ENCODE measurements around the gene SPOPL. TPM values are rescaled to one million over a fixed set of nuclear protein-coding genes. Genes with fewer than 3 reads are reported as not detected.
"Not testable (repeated sequence)": the region's sequence is repeated elsewhere in the genome, so short reads cannot be mapped to it uniquely, and the experiment has no call there.

Gene SPOPL
- total and polyA plus RNA-seq, 9 donors, result 8.3 to 12.6 (median 11.1) TPM

DNA sequence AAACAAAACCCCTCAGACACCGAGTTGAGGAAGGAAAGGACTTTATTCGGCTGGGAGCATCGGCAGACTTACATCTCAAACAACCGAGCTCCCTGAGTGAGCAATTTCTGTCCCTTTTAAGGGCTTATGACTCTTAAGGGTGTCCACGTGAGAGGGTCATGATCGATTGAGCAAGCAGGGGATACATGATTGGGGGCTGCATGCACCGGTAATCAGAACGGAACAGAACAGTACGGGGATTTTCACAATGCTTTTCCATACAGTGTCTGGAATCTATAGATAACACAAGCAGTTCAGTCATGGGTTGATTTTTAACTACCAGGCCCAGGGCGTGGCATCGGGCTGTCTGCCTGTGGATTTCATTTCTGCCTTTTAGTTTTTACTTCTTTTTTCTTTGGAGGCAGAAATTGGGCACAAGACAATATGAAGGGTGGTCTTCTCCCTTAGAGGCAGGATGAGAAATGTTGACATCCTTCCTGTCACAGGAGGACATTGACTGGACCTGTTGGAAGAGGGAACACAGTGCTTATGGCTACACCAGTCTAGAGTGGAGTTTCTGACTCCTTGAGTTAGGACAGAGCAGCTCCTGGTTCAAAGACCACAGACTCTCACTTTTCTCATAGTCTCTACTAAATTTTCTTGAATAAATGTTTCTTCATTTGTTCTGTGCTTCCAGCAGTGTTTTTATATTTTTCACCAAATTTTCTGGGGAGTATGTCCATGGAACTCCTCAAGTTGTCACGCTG, 35.8 kb downstream of the SPOPL start:
- H3K27me3 ChIP-seq (ENCODE audit: control insufficient read depth, insufficient read depth, low read length), result no peaks in the 10 kb centered on the region
- no peak for DNase-seq

DNA sequence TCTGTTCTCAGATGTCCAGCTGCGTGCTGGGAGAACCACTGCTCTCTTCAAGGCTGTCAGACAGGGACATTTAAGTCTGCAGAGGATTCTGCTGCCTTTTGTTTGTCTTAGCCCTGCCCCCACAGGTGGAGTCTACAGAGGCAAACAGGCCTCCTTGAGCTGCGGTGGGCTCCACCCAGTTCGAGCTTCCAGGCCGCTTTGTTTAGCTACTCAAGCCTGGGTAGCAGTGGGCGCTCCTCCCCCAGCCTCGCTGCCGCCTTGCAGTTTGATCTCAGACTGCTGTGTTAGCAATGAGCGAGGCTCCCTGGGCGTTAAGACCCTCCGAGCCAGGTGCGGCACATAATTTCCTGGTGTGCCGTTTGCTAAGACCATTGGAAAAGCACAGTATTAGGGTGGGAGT, 42.6 kb downstream of the SPOPL start:
- not testable (repeated sequence) for H3K27me3 ChIP-seq (ENCODE audit: control insufficient read depth, insufficient read depth, low read length); H3K27ac ChIP-seq (ENCODE audit: low read length); H3K4me3 ChIP-seq (ENCODE audit: low read length); H3K36me3 ChIP-seq (ENCODE audit: control insufficient read depth, insufficient read depth, low read length); H3K9me3 ChIP-seq (replicated peaks; ENCODE audit: control insufficient read depth, low read depth, low read length); DNase-seq; H3K4me1 ChIP-seq (ENCODE audit: control insufficient read depth, insufficient read depth, low read length)
- WGBS (ENCODE audit: insufficient coverage), result 95% methylated on average over 9 of the region's 12 CpGs

More for the DNA sequence above, 35.8 kb downstream of the SPOPL start:
- Histone ChIP-seq H3K9me3 (replicated peaks; ENCODE audit: control insufficient read depth, low read depth, low read length) (peaks cover 14% of the 10 kb centered on the region), H3K4me1 (ENCODE audit: control insufficient read depth, insufficient read depth, low read length) (no peaks in the 10 kb centered on the region), H3K4me3 (ENCODE audit: low read length) (no peak overlapping the region), H3K27ac (ENCODE audit: low read length) (no peak overlapping the region), H3K36me3 (ENCODE audit: control insufficient read depth, insufficient read depth, low read length) (peaks cover 13% of the 10 kb centered on the region)
- 98% methylated on average over 7 of the region's 12 CpGs for WGBS (ENCODE audit: insufficient coverage)

DNA sequence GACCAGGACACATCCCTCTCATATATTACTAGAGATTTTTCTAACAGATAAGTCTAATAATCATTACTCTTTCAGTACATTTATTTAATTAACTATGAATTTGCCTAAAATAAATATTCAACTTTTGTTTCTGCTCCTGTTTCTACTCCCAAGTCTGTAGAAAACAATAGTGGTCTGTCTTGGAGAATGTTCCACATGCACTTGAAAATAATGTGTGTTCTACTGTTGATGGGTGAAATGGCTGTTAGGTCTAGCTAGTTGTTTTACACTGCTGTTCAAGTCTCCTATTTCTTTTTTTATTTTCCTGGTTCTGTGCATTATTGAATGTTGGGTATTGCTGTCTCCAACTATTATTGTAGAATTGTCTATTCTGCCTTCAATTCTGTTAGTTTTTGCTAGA, 47.2 kb downstream of the SPOPL start:
- Histone ChIP-seq H3K9me3 (replicated peaks; ENCODE audit: control insufficient read depth, low read depth, low read length) (peaks cover 3% of the 10 kb centered on the region), H3K4me3 (ENCODE audit: low read length) (no peak overlapping the region), H3K36me3 (ENCODE audit: control insufficient read depth, insufficient read depth, low read length) (peaks cover 3% of the 10 kb centered on the region), H3K27me3 (ENCODE audit: control insufficient read depth, insufficient read depth, low read length) (no peaks in the 10 kb centered on the region), H3K4me1 (ENCODE audit: control insufficient read depth, insufficient read depth, low read length) (no peaks in the 10 kb centered on the region), H3K27ac (ENCODE audit: low read length) (no peak overlapping the region)
- DNase-seq, result no peak

DNA sequence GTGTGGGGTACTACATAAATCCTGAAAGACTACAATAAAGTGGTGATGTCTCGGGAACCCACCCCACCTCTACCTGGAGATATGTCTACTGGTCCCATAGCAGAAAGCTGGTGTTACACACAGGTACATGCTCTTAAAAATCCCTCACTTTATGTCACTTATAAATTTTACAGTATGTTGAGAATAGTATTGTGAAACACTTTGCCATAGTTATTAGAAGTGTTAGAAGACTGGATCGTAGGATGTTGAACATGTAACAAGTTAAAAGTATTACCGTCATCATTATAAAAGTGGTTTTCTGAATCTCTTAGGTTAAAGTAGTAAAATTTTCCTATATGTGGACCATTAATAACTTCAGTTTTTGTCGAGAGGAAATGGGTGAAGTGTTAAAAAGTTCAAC, 48.6 kb downstream of the SPOPL start:
- no peaks in the 10 kb centered on the region for H3K4me1 ChIP-seq (ENCODE audit: control insufficient read depth, insufficient read depth, low read length)
- H3K27me3 ChIP-seq (ENCODE audit: control insufficient read depth, insufficient read depth, low read length), result no peaks in the 10 kb centered on the region
- DNase-seq, result no peak
- H3K27ac ChIP-seq (ENCODE audit: low read length), result no peak overlapping the region
- no peaks in the 10 kb centered on the region for H3K9me3 ChIP-seq (replicated peaks; ENCODE audit: control insufficient read depth, low read depth, low read length)
- H3K36me3 ChIP-seq (ENCODE audit: control insufficient read depth, insufficient read depth, low read length), result peaks cover 9% of the 10 kb centered on the region
- no peak overlapping the region for H3K4me3 ChIP-seq (ENCODE audit: low read length)
- no CpG with 5 or more reads among the region's 4 CpGs for WGBS (ENCODE audit: insufficient coverage)

DNA sequence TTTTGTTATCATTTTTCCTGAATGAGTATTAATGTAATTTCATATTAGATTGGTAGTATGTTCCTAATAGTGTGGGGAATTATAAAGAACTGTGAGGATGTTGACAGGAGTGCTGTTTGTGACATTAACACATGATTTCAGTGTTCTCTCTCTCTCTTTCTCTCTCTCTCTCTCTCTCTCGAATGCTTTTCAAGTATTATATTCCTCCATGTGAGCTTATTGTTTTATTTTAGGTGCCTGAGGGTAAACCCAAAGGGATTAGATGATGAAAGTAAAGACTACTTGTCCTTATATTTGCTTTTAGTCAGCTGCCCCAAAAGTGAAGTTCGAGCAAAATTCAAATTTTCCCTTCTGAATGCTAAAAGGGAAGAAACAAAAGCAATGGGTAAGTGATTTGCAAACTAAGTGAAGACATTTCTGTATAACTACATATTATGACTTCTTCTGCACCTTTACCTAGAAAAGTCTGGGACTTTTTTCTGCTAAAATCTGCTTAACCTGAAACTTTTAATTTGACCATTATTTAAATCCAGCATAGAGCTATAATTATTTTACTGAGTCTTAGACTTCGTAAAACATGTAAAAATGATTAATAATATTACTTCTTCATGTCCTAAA, 49.2 kb downstream of the SPOPL start:
- no peaks in the 10 kb centered on the region for H3K4me1 ChIP-seq (ENCODE audit: control insufficient read depth, insufficient read depth, low read length)
- no peak overlapping the region for H3K27ac ChIP-seq (ENCODE audit: low read length)
- H3K4me3 ChIP-seq (ENCODE audit: low read length), result no peak overlapping the region
- no peak for DNase-seq
- no peaks in the 10 kb centered on the region for H3K9me3 ChIP-seq (replicated peaks; ENCODE audit: control insufficient read depth, low read depth, low read length)
- peaks cover 9% of the 10 kb centered on the region for H3K36me3 ChIP-seq (ENCODE audit: control insufficient read depth, insufficient read depth, low read length)
- no peaks in the 10 kb centered on the region for H3K27me3 ChIP-seq (ENCODE audit: control insufficient read depth, insufficient read depth, low read length)
- WGBS (ENCODE audit: insufficient coverage), result no CpG with 5 or more reads among the region's 3 CpGs

DNA sequence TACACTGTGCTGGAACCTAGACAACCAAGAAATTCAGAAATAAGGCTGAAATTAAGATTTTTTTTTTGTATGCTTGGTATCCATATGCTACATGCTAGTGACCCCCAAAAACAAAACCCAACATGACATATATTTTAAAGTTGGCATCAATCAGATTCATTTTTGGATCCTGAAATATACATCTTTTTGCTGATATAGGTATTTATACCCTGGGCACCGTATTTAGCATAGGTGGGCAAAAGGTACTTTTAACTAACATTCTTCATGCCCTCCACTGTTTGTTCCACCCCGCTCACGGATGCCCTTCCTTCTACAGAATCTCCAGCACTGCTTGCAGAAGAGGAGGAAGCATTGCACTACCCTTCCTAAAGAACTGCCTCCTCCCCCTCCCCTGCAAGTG, 52.6 kb downstream of the SPOPL start:
- peaks cover 9% of the 10 kb centered on the region for H3K36me3 ChIP-seq (ENCODE audit: control insufficient read depth, insufficient read depth, low read length)
- WGBS (ENCODE audit: insufficient coverage), result no CpG with 5 or more reads among the region's 3 CpGs

DNA sequence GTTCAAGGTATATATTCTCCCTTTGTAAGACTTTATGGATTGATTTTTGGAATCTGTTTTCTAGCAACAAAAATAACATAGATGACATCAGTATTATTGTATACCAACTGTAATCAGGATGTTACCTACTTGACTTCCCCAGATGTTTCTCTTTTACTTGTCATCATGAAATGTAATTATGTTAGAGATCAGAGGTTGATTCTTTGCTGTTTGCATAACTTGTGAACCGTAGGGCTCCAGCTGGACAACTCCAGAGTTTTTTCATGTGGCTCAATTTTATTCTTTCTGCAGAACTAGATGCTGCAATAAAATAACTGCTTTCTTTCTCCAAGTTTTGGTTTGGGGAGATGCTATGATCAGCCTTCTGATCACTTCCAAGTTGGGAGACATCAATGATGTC, 58.1 kb downstream of the SPOPL start:
- no peaks in the 10 kb centered on the region for H3K4me1 ChIP-seq (ENCODE audit: control insufficient read depth, insufficient read depth, low read length)
- whole genome bisulfite sequencing (ENCODE audit: insufficient coverage), result no CpG with 5 or more reads among the region's 1 CpG
- DNase-seq, result peak; percentile 13
- no peaks in the 10 kb centered on the region for H3K27me3 ChIP-seq (ENCODE audit: control insufficient read depth, insufficient read depth, low read length)
- H3K4me3 ChIP-seq (ENCODE audit: low read length), result no peak overlapping the region
- H3K36me3 ChIP-seq (ENCODE audit: control insufficient read depth, insufficient read depth, low read length), result peaks cover 10% of the 10 kb centered on the region
- no peak overlapping the region for H3K27ac ChIP-seq (ENCODE audit: low read length)
- H3K9me3 ChIP-seq (replicated peaks; ENCODE audit: control insufficient read depth, low read depth, low read length), result no peaks in the 10 kb centered on the region

More for the DNA sequence above, 52.6 kb downstream of the SPOPL start:
- H3K4me3 ChIP-seq (ENCODE audit: low read length), result no peak overlapping the region
- no peaks in the 10 kb centered on the region for H3K4me1 ChIP-seq (ENCODE audit: control insufficient read depth, insufficient read depth, low read length)
- H3K27me3 ChIP-seq (ENCODE audit: control insufficient read depth, insufficient read depth, low read length), result no peaks in the 10 kb centered on the region
- no peak overlapping the region for H3K27ac ChIP-seq (ENCODE audit: low read length)
- no peaks in the 10 kb centered on the region for H3K9me3 ChIP-seq (replicated peaks; ENCODE audit: control insufficient read depth, low read depth, low read length)
- DNase-seq, result no peak

DNA sequence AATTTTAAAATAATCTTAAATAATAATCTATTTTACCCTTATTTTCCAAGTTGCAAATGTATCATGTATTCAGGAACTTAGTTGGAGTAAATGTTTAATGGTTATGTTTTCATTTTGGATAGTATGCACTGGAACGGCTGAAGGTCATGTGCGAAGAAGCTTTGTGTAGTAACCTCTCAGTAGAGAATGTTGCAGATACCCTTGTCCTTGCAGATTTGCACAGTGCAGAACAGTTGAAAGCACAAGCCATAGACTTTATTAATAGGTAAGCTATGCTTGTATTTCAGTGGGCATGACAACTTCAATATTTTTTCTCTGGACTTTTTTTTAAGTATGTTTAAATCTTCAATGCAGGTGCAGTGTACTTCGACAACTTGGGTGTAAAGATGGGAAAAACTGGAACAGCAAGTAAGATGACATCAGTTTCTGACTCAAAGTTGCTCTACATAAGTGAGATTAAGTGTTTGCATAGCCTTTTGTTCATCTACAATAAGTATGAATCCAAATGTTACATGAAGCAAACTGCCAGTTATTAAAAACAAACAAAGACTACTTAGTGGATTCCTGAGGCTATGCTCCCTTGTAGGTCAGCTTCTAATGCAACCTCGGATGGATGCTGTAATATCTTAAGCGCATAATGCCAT, 63.1 kb downstream of the SPOPL start:
- Histone ChIP-seq H3K27ac (ENCODE audit: low read length) (no peak overlapping the region), H3K9me3 (replicated peaks; ENCODE audit: control insufficient read depth, low read depth, low read length) (no peaks in the 10 kb centered on the region), H3K4me1 (ENCODE audit: control insufficient read depth, insufficient read depth, low read length) (no peaks in the 10 kb centered on the region), H3K4me3 (ENCODE audit: low read length) (no peak overlapping the region), H3K36me3 (ENCODE audit: control insufficient read depth, insufficient read depth, low read length) (peaks cover 21% of the 10 kb centered on the region), H3K27me3 (ENCODE audit: control insufficient read depth, insufficient read depth, low read length) (no peaks in the 10 kb centered on the region)
- no peak for DNase-seq
- WGBS (ENCODE audit: insufficient coverage), result 75% methylated on average over 1 of the region's 5 CpGs

DNA sequence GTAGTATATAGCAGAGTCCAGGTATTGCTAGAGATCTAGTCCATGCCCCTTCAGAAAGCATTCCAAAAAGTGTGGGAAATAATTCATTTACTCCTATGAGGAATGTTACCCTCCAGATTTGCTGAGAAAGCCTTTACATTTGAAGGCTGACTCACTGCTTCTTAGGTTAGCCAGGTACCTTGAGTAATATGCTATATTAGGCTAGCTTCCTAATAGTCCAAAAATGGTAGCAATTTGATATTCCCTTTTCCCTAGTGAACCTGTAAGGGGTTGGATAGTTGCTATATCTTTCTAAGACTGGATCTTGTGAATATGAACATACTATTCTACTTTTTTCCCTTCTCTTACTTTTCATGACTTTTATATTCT, 63.6 kb downstream of the SPOPL start:
- no peak for DNase-seq
- H3K27me3 ChIP-seq (ENCODE audit: control insufficient read depth, insufficient read depth, low read length), result no peaks in the 10 kb centered on the region
- H3K4me1 ChIP-seq (ENCODE audit: control insufficient read depth, insufficient read depth, low read length), result no peaks in the 10 kb centered on the region
- no peaks in the 10 kb centered on the region for H3K9me3 ChIP-seq (replicated peaks; ENCODE audit: control insufficient read depth, low read depth, low read length)
- no peak overlapping the region for H3K4me3 ChIP-seq (ENCODE audit: low read length)
- peaks cover 21% of the 10 kb centered on the region for H3K36me3 ChIP-seq (ENCODE audit: control insufficient read depth, insufficient read depth, low read length)
- no peak overlapping the region for H3K27ac ChIP-seq (ENCODE audit: low read length)

DNA sequence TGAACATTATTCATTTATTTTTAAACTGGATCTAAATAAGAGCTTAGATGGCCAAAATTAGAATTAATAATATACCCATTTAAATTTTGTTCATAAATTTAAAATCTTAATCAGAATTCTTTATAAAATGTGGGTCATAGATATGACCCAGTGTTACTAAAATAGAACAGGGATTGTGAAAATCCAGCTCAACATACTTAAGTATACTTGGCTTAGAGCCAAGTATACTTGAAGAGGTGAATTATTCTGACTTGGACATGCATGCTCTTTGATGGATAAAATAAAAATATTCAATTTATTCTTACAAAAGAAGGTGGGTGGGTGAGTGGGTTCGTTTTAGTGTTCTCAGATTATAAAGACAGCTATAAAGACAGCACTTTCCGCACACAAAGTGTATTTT, 70.7 kb downstream of the SPOPL start:
- no peak overlapping the region for H3K4me3 ChIP-seq (ENCODE audit: low read length)
- no CpG with 5 or more reads among the region's 2 CpGs for WGBS (ENCODE audit: insufficient coverage)
- no peaks in the 10 kb centered on the region for H3K4me1 ChIP-seq (ENCODE audit: control insufficient read depth, insufficient read depth, low read length)
- H3K36me3 ChIP-seq (ENCODE audit: control insufficient read depth, insufficient read depth, low read length), result peaks cover 11% of the 10 kb centered on the region
- H3K9me3 ChIP-seq (replicated peaks; ENCODE audit: control insufficient read depth, low read depth, low read length), result peaks cover 4% of the 10 kb centered on the region
- no peak overlapping the region for H3K27ac ChIP-seq (ENCODE audit: low read length)
- no peak for DNase-seq
- no peaks in the 10 kb centered on the region for H3K27me3 ChIP-seq (ENCODE audit: control insufficient read depth, insufficient read depth, low read length)

Measured in muscle of leg (tissue), 11 donors.